DOHH2 (cell line): ENCODE results near the gene ELAVL1.

Source experiments
- H3F3A ChIP-seq: fragments of 200-600 bp; sonication (generic), shearing (Covaris generic); 2 replicates; pipeline ENCODE4 v1.6.0; 2016; ENCODE audit warnings: antibody characterized with exemption, mild to moderate bottlenecking; ENCODE audit not compliant: control insufficient read depth, insufficient read depth
- H3K27ac ChIP-seq: fragments of 200-600 bp; sonication (generic); 2 replicates; pipeline ENCODE4 v1.5.1; 2014; ENCODE audit warnings: low read depth, mild to moderate bottlenecking, low read length, moderate library complexity
- H3K27me3 ChIP-seq: fragments of 200-600 bp; sonication (generic); 2 replicates; pipeline ENCODE4 v1.6.1; 2014; ENCODE audit warnings: mild to moderate bottlenecking, low read length, mixed read lengths; ENCODE audit not compliant: control insufficient read depth
- H3K36me3 ChIP-seq: fragments of 200-600 bp; sonication (generic); 2 replicates; pipeline ENCODE4 v1.6.1; 2014; ENCODE audit warnings: mild to moderate bottlenecking, low read length, moderate library complexity, mixed read lengths; ENCODE audit not compliant: control insufficient read depth
- H3K4me1 ChIP-seq: fragments of 200-600 bp; sonication (generic); 2 replicates; pipeline ENCODE4 v1.6.1; 2014; ENCODE audit warnings: mild to moderate bottlenecking, low read length, mixed read lengths; ENCODE audit not compliant: control insufficient read depth
- H3K4me2 ChIP-seq: fragments of 200-600 bp; sonication (generic); 2 replicates; pipeline ENCODE4 v1.6.0; 2014; ENCODE audit warnings: mild to moderate bottlenecking, low read length, moderate library complexity
- H3K4me3 ChIP-seq: fragments of 200-600 bp; sonication (generic); 2 replicates; pipeline ENCODE4 v1.5.1; 2014; ENCODE audit warnings: mild to moderate bottlenecking, low read length, mixed read lengths
- H3K79me2 ChIP-seq: fragments of 200-600 bp; sonication (generic); 2 replicates; pipeline ENCODE4 v1.6.1; 2014; ENCODE audit warnings: mild to moderate bottlenecking, low read length, mixed read lengths; ENCODE audit not compliant: control insufficient read depth
- H3K9me2 ChIP-seq: fragments of 200-600 bp; sonication (generic); replicated peaks from 2 replicates; pipeline ENCODE4 v1.6.1; 2014; ENCODE audit warnings: mild to moderate bottlenecking, low read length, mixed read lengths; ENCODE audit not compliant: control insufficient read depth
- H3K9me3 ChIP-seq: fragments of 200-600 bp; sonication (generic); 2 replicates; pipeline ENCODE4 v1.6.1; 2014; ENCODE audit warnings: antibody characterized with exemption, low read length, mixed read lengths; ENCODE audit not compliant: control insufficient read depth, insufficient read depth
- H4K20me1 ChIP-seq: fragments of 200-600 bp; sonication (generic); 2 replicates; pipeline ENCODE4 v1.6.0; 2014; ENCODE audit warnings: low read depth, mild to moderate bottlenecking, antibody characterized with exemption, low read length, moderate library complexity; ENCODE audit not compliant: control insufficient read depth, insufficient read depth
- CTCF ChIP-seq: fragments of 200-600 bp; sonication (generic); IDR thresholded peaks from one replicate; pipeline ENCODE4 v1.5.1; 2014; ENCODE audit warnings: antibody characterized with exemption, mild to moderate bottlenecking, low read depth, low read length; ENCODE audit not compliant: poor library complexity, severe bottlenecking
- EZH2phosphoT487 ChIP-seq: fragments of 200-600 bp; sonication (generic); IDR thresholded peaks from 2 replicates; pipeline ENCODE4 v1.6.1; 2017; ENCODE audit warnings: borderline replicate concordance, mild to moderate bottlenecking, antibody characterized with exemption, low read length, moderate library complexity, mixed read lengths

The ELAVL1 gene

GRCh38 chr19:7987114-7987768 lies 18.2 kb downstream of the ELAVL1 start:
- no peak for TF ChIP-seq EZH2phosphoT487
- TF ChIP-seq CTCF: no peak
- Histone ChIP-seq H3F3A (no peaks in the 10 kb centered on the region), H3K79me2 (peaks cover 95% of the 10 kb centered on the region), H3K9me3 (no peaks in the 10 kb centered on the region), H3K4me3 (no peak overlapping the region), H3K9me2 (no peaks in the 10 kb centered on the region), H4K20me1 (peaks cover 5% of the 10 kb centered on the region), H3K27ac (no peak overlapping the region), H3K36me3 (peaks cover 92% of the 10 kb centered on the region), H3K4me2 (no peak overlapping the region), H3K27me3 (no peaks in the 10 kb centered on the region), H3K4me1 (no peaks in the 10 kb centered on the region)

- Histone ChIP-seq H3K27ac (no peak overlapping the region), H3F3A (no peaks in the 10 kb centered on the region), H3K4me3 (no peak overlapping the region), H3K36me3 (peaks cover 93% of the 10 kb centered on the region), H3K79me2 (peaks cover 92% of the 10 kb centered on the region), H3K4me2 (no peak overlapping the region), H3K27me3 (no peaks in the 10 kb centered on the region), H3K9me3 (no peaks in the 10 kb centered on the region), H3K9me2 (no peaks in the 10 kb centered on the region), H3K4me1 (no peaks in the 10 kb centered on the region), H4K20me1 (peaks cover 5% of the 10 kb centered on the region)
- no peak for TF ChIP-seq EZH2phosphoT487
- TF ChIP-seq CTCF: no peak
Measured at GRCh38 chr19:7986321-7987113, 18.9 kb downstream of the ELAVL1 start.

- H3K79me2 ChIP-seq: peaks cover 81% of the 10 kb centered on the region
Measured at GRCh38 chr19:7985481-7985911, 19.9 kb downstream of the ELAVL1 start.

More at GRCh38 chr19:7985481-7985911, 19.9 kb downstream of the ELAVL1 start:
- H3K9me3 ChIP-seq: no peaks in the 10 kb centered on the region
- H3K4me1 ChIP-seq: no peaks in the 10 kb centered on the region
- no peaks in the 10 kb centered on the region for H3K9me2 ChIP-seq
- no peaks in the 10 kb centered on the region for H3K27me3 ChIP-seq
- H3K4me3 ChIP-seq: no peak overlapping the region
- TF ChIP-seq CTCF (no peak), EZH2phosphoT487 (no peak)
- no peaks in the 10 kb centered on the region for H3F3A ChIP-seq
- no peak overlapping the region for H3K27ac ChIP-seq
- H4K20me1 ChIP-seq: peaks cover 5% of the 10 kb centered on the region
- H3K36me3 ChIP-seq: peaks cover 92% of the 10 kb centered on the region
- H3K4me2 ChIP-seq: no peak overlapping the region
